Left lung (tissue), 10 donors: Measurements from ENCODE around the gene SEZ6. TPM values are rescaled to one million over a fixed set of nuclear protein-coding genes. Genes with fewer than 3 reads are reported as not detected.

ENCODE experiments used
- ATAC-seq: fragments of 200-7000 bp; cut with Tn5 transposase; one replicate; pipeline ENCODE4 v1.9.1; 2020; ENCODE audit warnings: moderate library complexity
- DNase-seq, 4 donors: peaks; one replicate each; pipeline ENCODE4 v3.0.0-alpha.2; 2013 to 2020
- H3K27ac ChIP-seq, 2 donors: fragments of 200-600 bp; sonication (generic) in 1 of 2; one replicate each; pipeline versions ENCODE4 v1.5.0 to v1.8.0; 2020 to 2021
- H3K27me3 ChIP-seq, 2 donors: fragments of 200-600 bp; sonication (generic) in 1 of 2; one replicate each; pipeline versions ENCODE4 v1.5.0 to v1.8.0; 2020 to 2021
- H3K36me3 ChIP-seq, 2 donors: fragments of 200-600 bp; sonication (generic) in 1 of 2; one replicate each; pipeline versions ENCODE4 v1.5.0 to v1.8.0; 2020 to 2021
- H3K4me1 ChIP-seq, 2 donors: fragments of 200-600 bp; one replicate each; pipeline ENCODE4 v1.8.0; 2021
- H3K4me3 ChIP-seq, 2 donors: fragments of 200-600 bp; sonication (generic) in 1 of 2; one replicate each; pipeline versions ENCODE4 v1.5.0 to v1.8.0; 2020 to 2021; ENCODE audit warnings: mild to moderate bottlenecking in 1 of 2
- H3K9me3 ChIP-seq, 2 donors: fragments of 200-600 bp; sonication (generic) in 1 of 2; one replicate each; pipeline versions ENCODE4 v1.5.0 to v1.8.0; 2020 to 2021
- CTCF ChIP-seq, 2 donors: fragments of 200-600 bp; sonication (generic) in 1 of 2; IDR thresholded peaks; one replicate each; pipeline versions ENCODE4 v1.5.0 to v1.8.0; 2021; ENCODE audit warnings: antibody characterized with exemption in 2 of 2
- intact Hi-C, 2 donors: fragments of 100-400 bp; cut with DNase I; formaldehyde crosslinking; loops; one replicate each; pipeline versions ENCODE4 v1.11.2 to v1.14.2; 2022
- polyA plus RNA-seq, 6 donors: library from polyadenylated mRNA; unstranded; fragments of 120-200 nt; gene quantifications; one replicate each; pipeline ENCODE4 v1.2.1, GENCODE V29; 2013; ENCODE audit not compliant: insufficient read length in 6 of 6
- total RNA-seq, 2 donors: library from RNA; stranded (reverse); fragmentation: NEBNext Ultra II Directional; extraction: Animal tissue kit (Norgen Biotek cat#: 25700); gene quantifications; one replicate each; pipeline ENCODE4 v1.2.1, GENCODE V29; 2021
- donor health status: DM: no; HTN: yes; CAD: no.
- donor health status: DM: no; HTN: no; CAD: no.

SEZ6 gene
- total and polyA plus RNA-seq, 8 donors, result 0.09 to 1.2 (median 0.81) TPM; not detected in 1

- H3K36me3 ChIP-seq, result no peaks in the 10 kb centered on the region
- intact Hi-C loops, result no loop called here
- no peak overlapping the region for H3K4me3 ChIP-seq
- no peak for TF ChIP-seq CTCF (IDR thresholded peaks at IDR 0.05)
- peaks cover 0 to 7% of the 10 kb centered on the region in 2 donors for H3K4me1 ChIP-seq
- no peak overlapping the region for H3K27ac ChIP-seq
- no peak for ATAC-seq
- peaks cover 0 to 12% of the 10 kb centered on the region in 2 donors for H3K27me3 ChIP-seq
- H3K9me3 ChIP-seq, result no peaks in the 10 kb centered on the region
- no peak for DNase-seq
These were observed 47.9 kb downstream of the SEZ6 start for GRCh38 chr17:28957992-28958355.

- Histone ChIP-seq H3K27me3 (peaks cover 0 to 11% of the 10 kb centered on the region in 2 donors), H3K9me3 (no peaks in the 10 kb centered on the region), H3K4me1 (peaks cover 0 to 11% of the 10 kb centered on the region in 2 donors), H3K36me3 (no peaks in the 10 kb centered on the region), H3K4me3 (no peak overlapping the region), H3K27ac (no peak overlapping the region)
- intact Hi-C loops, result no loop called here
- ATAC-seq (no peak), DNase-seq (no peak)
- TF ChIP-seq CTCF (IDR thresholded peaks at IDR 0.05), result no peak
These were observed 48.4 kb downstream of the SEZ6 start for GRCh38 chr17:28957277-28957991.

GRCh38 chr17:28956861-28957260, 49.0 kb downstream of the SEZ6 start:
- Histone ChIP-seq H3K27me3 (peaks cover 0 to 5% of the 10 kb centered on the region in 2 donors), H3K27ac (no peak overlapping the region), H3K4me1 (peaks cover 0 to 11% of the 10 kb centered on the region in 2 donors), H3K9me3 (no peaks in the 10 kb centered on the region), H3K4me3 (no peak overlapping the region), H3K36me3 (no peaks in the 10 kb centered on the region)
- ATAC-seq (no peak), DNase-seq (no peak)
- TF ChIP-seq CTCF (IDR thresholded peaks at IDR 0.05), result no peak
- intact Hi-C loops, result no loop called here

- H3K27me3 ChIP-seq, result no peaks in the 10 kb centered on the region
- no peak for ATAC-seq
- H3K4me3 ChIP-seq, result no peak overlapping the region
- DNase-seq, result no peak
- intact Hi-C loops, result no loop called here
- H3K4me1 ChIP-seq, result peaks cover 0 to 11% of the 10 kb centered on the region in 2 donors
- H3K36me3 ChIP-seq, result no peaks in the 10 kb centered on the region
- H3K27ac ChIP-seq, result no peak overlapping the region
- TF ChIP-seq CTCF (IDR thresholded peaks at IDR 0.05), result no peak
- no peaks in the 10 kb centered on the region for H3K9me3 ChIP-seq
These were observed 49.7 kb downstream of the SEZ6 start for GRCh38 chr17:28956112-28956511.

- intact Hi-C loops, result no loop called here
These were observed 50.4 kb downstream of the SEZ6 start for GRCh38 chr17:28955408-28955807.

More at GRCh38 chr17:28955408-28955807, 50.4 kb downstream of the SEZ6 start:
- H3K27me3 ChIP-seq, result no peaks in the 10 kb centered on the region
- no peak for TF ChIP-seq CTCF (IDR thresholded peaks at IDR 0.05)
- ATAC-seq, result no peak
- H3K27ac ChIP-seq, result no peak overlapping the region
- no peak overlapping the region for H3K4me3 ChIP-seq
- no peak for DNase-seq
- H3K9me3 ChIP-seq, result no peaks in the 10 kb centered on the region
- H3K36me3 ChIP-seq, result no peaks in the 10 kb centered on the region
- peaks cover 0 to 11% of the 10 kb centered on the region in 2 donors for H3K4me1 ChIP-seq
